ENCODE measurements around the gene IL25.

DNA sequence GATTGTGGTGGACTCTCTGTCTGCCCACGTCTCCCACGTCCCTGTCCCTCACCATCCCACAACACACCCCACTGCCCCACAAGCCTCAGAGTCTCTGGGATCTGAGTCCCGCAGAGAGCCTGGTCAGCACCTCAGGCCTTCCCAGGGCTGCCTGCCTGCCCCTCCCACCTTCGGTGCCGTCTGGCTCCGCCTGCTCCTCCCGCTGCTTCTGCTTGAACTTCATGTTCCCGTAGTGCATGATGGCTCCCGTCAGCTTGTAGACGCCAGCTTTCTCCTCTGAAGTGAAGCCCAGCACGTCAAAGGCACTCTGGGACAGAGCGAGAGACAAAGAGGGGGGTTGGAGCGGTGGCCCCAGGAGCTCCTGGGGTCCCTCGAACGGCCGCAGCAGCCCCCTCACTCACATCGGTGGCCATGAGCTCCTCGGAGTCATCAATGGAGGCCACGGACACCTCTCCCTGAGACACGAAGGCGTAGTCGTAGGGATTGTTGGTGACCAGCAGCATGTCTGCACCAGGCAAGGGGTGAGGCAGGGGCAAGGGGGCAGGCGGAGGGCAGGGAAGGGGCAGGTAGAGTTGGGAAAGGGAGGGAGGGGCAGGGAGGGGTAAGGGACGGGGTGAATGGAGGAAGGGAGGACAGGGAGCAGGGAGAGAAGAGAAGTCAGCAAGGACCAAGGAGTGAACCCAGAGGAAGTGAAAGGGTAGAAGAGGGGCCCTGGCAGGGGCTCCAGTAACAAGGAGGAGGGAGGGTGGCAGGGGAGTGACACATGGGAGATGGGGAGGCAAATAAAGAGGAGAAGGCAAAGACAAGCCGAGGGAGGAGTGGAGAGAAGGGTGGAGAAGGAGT is 29.9 kb downstream of the IL25 start:
- no peak for TF ChIP-seq CTCF (IDR thresholded peaks at IDR 0.05; ENCODE audit: low read length)
- TF ChIP-seq EZH2 (IDR thresholded peaks at IDR 0.05; ENCODE audit: borderline replicate concordance, low read length), result no peak

Measured in OCI-LY1 (cell line).